Superior temporal gyrus (tissue), 1 donor: ENCODE data around the gene G6PC3.
"Not testable (repeated sequence)": the region's sequence is repeated elsewhere in the genome, so short reads cannot be mapped to it uniquely, and the experiment has no call there.

Source experiments
- DNase-seq: peaks from one replicate; pipeline ENCODE4 v3.0.0-alpha.2; 2016; ENCODE audit errors: extremely low spot score

G6PC3 gene

DNA sequence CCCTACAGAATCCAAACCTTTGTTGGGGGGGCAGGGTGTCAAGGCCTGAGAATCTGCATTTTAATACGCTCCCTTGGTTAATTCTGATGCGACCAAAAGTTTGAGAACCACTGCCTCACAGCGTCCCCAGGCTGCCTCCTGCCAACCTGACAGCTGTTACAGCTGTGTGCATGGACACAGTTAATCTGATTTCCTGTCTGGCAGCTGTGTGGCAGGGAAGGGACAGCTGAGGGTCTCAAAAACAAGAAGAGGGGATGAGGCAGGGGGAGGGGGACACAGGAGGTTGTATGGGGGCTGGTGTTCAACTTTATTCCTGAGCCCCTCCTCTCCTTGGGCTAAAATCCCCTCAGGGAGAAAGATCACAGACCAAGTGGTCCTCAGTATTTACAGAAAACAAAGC is 35.4 kb downstream of the G6PC3 start:
- DNase-seq, result no peak

GRCh38 chr17:44106801-44107200 is 36.3 kb downstream of the G6PC3 start:
- DNase-seq, result no peak

DNA sequence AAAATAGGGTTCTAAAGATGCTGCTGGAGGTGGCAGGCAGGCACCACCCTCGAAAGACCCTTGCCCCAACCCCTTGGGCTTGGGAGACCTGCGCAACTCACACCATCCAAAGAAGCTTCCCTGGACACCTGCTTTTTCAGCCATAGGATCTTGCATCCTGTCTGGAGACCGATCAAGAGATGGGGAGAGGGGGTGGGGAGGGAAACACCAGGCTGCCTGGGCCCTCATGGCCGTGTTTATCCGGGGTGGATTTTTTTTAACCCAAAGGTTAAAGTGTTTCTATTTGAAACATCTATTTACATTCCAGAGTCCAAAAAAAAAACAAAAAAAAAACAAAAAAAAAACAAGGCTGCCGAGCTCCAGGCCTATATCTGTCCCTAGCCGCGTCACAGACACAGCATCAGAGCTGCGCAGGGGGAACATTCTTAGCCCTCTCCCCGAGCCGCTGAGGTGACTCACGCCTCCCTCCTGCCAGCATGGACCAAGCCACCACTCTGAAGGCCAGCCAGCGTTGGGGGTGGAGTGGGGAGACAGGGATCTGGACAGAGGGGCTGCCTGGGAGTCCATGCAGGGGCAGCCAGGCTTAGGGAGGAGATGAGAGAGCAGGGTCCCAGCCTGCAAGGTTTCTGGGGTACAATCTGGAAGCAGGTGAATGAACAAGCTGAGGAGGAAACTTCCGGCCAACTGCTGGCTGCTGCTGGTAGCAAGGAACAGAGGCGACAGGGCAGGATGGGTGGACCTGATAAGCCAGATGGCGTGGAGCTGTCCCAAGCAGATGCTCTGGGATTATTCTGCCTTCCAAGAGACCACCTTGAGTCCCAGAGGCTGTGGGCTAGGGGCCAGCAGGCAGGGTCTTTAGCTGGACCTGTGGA is 38.1 kb downstream of the G6PC3 start:
- peak; percentile 47 for DNase-seq

DNA sequence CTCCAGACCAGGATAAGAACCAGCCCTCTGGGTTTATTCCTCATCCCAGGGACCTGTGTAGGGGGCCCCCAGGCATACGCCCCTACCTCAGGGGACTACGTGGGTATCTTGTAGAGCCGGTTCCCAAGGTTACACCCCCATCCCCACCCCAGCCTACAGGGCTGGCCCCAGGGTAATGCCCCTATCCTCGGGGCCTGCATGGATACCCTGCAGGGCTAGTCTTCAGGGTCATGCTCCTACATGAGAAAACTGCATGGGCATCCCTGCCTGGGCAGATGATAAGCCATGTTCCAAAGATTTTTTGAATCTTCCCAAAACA is 38.7 kb downstream of the G6PC3 start:
- no peak for DNase-seq

DNA sequence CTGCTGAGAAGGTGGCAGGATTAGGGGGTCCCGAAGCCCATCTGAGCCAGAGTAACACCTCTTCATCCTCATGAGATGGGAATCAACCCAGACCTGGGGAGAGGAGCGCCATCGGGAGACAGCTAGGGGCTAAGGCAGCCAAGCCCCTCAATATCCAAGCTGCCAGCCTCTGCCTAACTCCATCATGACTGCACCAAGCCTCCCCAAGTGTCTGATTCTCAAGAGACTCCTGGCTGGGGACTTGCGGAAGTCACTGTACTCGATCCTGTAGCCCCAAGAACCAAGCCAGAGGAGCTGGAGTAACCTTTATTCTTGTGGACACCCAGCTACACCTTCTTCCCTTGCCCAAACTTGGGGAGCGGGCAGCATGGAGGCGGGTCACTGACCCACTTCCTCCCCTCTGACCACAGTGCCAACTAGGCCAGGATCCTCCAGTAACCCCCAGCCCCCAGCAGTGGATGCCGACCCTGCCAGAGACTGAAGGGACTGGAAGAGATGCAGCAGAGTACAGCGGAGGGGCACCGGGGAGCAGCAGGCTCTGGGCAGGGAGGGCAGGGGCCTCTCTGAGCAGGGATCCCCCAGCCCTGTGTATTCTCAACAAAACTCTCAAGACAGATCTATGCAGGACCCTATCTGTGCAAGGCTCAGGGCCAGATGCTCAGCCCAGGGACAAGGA is 39.6 kb downstream of the G6PC3 start:
- no peak for DNase-seq

GRCh38 chr17:44110823-44111633 is 40.5 kb downstream of the G6PC3 start:
- peak; percentile 96 for DNase-seq

- DNase-seq, result no peak
Observed at GRCh38 chr17:44111777-44112176, 41.2 kb downstream of the G6PC3 start.

GRCh38 chr17:44112284-44113280 is 42.0 kb downstream of the G6PC3 start:
- DNase-seq, result no peak

- no peak for DNase-seq
Observed at GRCh38 chr17:44113382-44113781, 42.8 kb downstream of the G6PC3 start.

GRCh38 chr17:44113868-44114840 is 43.6 kb downstream of the G6PC3 start:
- no peak for DNase-seq

- DNase-seq, result peak; percentile 63
Observed at GRCh38 chr17:44115585-44116415, 45.3 kb downstream of the G6PC3 start.

DNA sequence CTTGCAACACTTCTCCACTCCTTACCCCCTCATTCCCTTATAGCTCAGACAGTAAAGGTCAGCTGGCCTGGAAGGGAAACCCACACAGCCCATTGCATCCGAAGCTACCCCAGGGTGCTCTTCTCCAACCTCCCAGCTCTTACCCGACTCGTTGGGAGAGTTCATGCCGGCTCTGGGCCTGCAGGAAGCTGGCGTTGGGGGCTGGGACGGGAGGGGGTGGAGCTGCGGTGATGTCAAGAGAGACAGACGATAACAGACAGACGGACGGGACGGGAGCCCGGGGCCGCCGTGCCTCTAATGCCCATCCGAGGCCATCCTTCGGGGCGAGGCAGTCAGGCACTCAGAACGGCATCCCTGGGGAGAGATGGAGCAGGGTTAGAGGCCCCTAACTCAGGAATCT is 46.8 kb downstream of the G6PC3 start:
- DNase-seq, result no peak

DNA sequence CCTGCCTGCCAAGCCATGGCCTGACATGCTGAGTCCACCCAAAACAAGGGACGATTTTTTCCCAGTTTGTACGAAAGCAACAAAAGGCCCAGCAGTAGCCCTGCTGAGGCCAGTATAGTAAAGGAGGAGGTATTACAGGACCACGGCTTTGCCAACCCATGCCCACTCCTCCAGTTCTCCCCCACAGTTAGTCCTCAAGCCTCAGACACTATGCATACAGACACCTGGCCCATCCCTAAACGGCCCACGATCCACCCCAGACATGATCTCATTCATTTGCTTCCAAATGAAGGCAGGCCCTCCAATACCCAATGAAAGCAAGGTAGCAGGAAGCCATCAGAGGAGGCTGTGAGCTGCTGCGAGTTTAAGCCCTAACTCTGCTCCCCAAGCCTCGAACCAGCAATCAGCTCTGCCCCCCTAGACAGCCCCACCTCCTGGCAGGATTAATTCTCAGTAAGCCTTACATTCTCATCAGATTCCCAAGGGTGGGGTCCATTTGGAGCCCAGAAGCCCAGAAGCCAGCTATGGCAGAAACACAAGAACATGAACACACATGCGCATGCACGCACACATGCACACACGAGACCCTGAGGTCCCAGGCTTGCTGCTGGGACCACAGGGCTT is 48.0 kb downstream of the G6PC3 start:
- DNase-seq, result no peak

GRCh38 chr17:44119062-44119461 is 48.5 kb downstream of the G6PC3 start:
- no peak for DNase-seq

GRCh38 chr17:44119798-44120197 is 49.3 kb downstream of the G6PC3 start:
- DNase-seq, result no peak

GRCh38 chr17:44120281-44120680 is 49.7 kb downstream of the G6PC3 start:
- DNase-seq, result not testable (repeated sequence)

DNA sequence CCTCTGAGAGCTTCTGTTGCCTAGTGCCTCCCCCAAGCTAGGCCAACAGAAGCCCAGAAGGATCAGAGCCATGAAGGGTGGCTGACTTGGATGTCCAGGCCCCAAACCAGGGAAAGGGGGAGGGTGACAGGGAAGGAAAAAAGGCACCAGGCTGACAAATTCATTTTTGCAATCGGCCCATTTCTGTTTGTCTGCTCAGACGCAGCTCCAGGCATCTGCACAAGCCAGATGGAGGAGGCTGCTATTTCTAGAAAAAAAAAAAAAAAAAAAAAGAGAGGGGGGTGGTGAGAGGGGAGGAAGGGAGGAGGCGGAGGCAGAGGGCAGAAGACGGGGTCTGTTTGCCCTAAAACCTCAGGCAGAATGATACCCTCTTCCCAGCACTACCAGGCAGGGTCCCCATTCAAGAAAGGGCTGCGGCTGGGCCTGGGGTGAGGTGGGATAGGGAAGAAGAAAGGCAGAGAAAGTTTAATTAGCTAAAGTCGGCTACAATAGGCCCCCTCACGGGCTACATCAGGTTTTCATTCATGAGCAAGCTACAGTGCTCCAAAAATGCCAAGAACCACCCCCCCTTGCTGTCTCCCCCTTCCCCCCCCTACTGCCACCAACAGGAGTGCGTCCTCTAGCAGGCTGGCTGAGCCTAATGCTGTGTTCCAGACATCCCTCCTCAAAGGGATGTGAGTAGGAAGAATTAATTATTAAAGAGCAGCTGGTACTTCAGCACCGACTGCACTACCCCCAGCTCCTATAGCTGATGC is 50.5 kb downstream of the G6PC3 start:
- no peak for DNase-seq
